ENCODE measurements around the gene FRMD4A.

GRCh38 chr10:14276210-14276609 lies 54.5 kb downstream of the FRMD4A start:
- TF ChIP-seq CTCF (IDR thresholded peaks at IDR 0.05; ENCODE audit: insufficient read depth, low read length) (no peak), POLR2AphosphoS5 (IDR thresholded peaks at IDR 0.05; ENCODE audit: low read depth) (no peak), REST (IDR thresholded peaks at IDR 0.05; ENCODE audit: insufficient replicate concordance, low read depth) (no peak), SPI1 (IDR thresholded peaks at IDR 0.05; ENCODE audit: borderline replicate concordance, low read depth) (no peak), GABPA (IDR thresholded peaks at IDR 0.05; ENCODE audit: low read depth) (no peak)

Data from HL-60 (cell line).